Kidney epithelial cell (primary cell): ENCODE results near the gene NTNG1. TPM values are rescaled to one million over a fixed set of nuclear protein-coding genes. Genes with fewer than 3 reads are reported as not detected.

Source experiments
- DNase-seq: peaks from one replicate; pipeline ENCODE4 v3.0.0-alpha.2; 2010; ENCODE audit warnings: low read depth
- H3K27me3 ChIP-seq: 2 replicates; pipeline ENCODE4 v1.6.0; 2011; ENCODE audit warnings: low read length; ENCODE audit not compliant: control insufficient read depth, insufficient read depth
- H3K36me3 ChIP-seq: 2 replicates; pipeline ENCODE4 v1.5.1; 2011; ENCODE audit warnings: low read length; ENCODE audit not compliant: control insufficient read depth, insufficient read depth
- H3K4me3 ChIP-seq: 2 replicates; pipeline ENCODE4 v1.5.1; 2011; ENCODE audit warnings: low read depth, mild to moderate bottlenecking, control low read depth, low read length
- total RNA-seq: library from RNA; depleted of rRNA; stranded (reverse); fragments of >200 nt; gene quantifications from 2 replicates; pipeline ENCODE4 v1.2.3, GENCODE V29; 2015
- TF ChIP-seq, protein P1 (sequence below): IDR thresholded peaks from 2 replicates; pipeline ENCODE4 v1.5.1; 2011; ENCODE audit warnings: mild to moderate bottlenecking, moderate library complexity, low read length, control low read depth, inconsistent platforms; ENCODE audit not compliant: insufficient read depth, poor library complexity, severe bottlenecking

The NTNG1 gene
- total RNA-seq, 1 donor from 2014 or later = 3.7 TPM

DNA sequence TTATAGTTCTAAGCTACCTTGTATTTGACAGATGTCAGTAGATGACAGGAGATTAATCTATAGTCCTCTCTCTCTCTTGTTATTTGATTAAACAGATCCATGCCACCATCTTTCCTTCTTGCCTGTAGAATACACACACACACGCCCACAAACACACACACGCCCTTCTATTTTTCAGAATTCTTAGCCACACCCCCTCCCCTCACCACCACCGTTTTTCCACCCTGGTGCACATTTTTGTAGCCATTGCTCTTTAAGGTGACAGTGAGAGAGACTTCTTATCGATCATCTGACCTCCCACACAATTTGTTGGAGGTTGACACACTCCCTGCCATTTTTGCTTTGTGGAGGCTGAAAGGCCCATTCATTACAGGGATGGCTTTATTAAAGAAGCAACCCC lies 123.2 kb downstream of the NTNG1 start:
- no peak overlapping the region for H3K4me3 ChIP-seq
- no peaks in the 10 kb centered on the region for H3K36me3 ChIP-seq
- no peaks in the 10 kb centered on the region for H3K27me3 ChIP-seq
- TF ChIP-seq, protein P1, sequence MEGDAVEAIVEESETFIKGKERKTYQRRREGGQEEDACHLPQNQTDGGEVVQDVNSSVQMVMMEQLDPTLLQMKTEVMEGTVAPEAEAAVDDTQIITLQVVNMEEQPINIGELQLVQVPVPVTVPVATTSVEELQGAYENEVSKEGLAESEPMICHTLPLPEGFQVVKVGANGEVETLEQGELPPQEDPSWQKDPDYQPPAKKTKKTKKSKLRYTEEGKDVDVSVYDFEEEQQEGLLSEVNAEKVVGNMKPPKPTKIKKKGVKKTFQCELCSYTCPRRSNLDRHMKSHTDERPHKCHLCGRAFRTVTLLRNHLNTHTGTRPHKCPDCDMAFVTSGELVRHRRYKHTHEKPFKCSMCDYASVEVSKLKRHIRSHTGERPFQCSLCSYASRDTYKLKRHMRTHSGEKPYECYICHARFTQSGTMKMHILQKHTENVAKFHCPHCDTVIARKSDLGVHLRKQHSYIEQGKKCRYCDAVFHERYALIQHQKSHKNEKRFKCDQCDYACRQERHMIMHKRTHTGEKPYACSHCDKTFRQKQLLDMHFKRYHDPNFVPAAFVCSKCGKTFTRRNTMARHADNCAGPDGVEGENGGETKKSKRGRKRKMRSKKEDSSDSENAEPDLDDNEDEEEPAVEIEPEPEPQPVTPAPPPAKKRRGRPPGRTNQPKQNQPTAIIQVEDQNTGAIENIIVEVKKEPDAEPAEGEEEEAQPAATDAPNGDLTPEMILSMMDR = no peak
- no peak for DNase-seq

GRCh38 chr1:107264561-107264960 lies 123.7 kb downstream of the NTNG1 start:
- DNase-seq = no peak
- TF ChIP-seq, protein P1 = no peak
- Histone ChIP-seq H3K27me3 (no peaks in the 10 kb centered on the region), H3K36me3 (no peaks in the 10 kb centered on the region), H3K4me3 (no peak overlapping the region)

GRCh38 chr1:107267489-107267888 lies 126.7 kb downstream of the NTNG1 start:
- Histone ChIP-seq H3K4me3 (no peak overlapping the region), H3K27me3 (no peaks in the 10 kb centered on the region), H3K36me3 (no peaks in the 10 kb centered on the region)
- TF ChIP-seq, protein P1 = no peak
- no peak for DNase-seq

GRCh38 chr1:107272321-107272720 lies 131.5 kb downstream of the NTNG1 start:
- TF ChIP-seq, protein P1 = no peak
- H3K4me3 ChIP-seq = no peak overlapping the region
- H3K27me3 ChIP-seq = no peaks in the 10 kb centered on the region
- no peaks in the 10 kb centered on the region for H3K36me3 ChIP-seq
- no peak for DNase-seq

GRCh38 chr1:107273515-107273914 lies 132.7 kb downstream of the NTNG1 start:
- TF ChIP-seq, protein P1 = no peak
- no peak for DNase-seq
- no peaks in the 10 kb centered on the region for H3K27me3 ChIP-seq
- H3K36me3 ChIP-seq = no peaks in the 10 kb centered on the region
- no peak overlapping the region for H3K4me3 ChIP-seq

DNA sequence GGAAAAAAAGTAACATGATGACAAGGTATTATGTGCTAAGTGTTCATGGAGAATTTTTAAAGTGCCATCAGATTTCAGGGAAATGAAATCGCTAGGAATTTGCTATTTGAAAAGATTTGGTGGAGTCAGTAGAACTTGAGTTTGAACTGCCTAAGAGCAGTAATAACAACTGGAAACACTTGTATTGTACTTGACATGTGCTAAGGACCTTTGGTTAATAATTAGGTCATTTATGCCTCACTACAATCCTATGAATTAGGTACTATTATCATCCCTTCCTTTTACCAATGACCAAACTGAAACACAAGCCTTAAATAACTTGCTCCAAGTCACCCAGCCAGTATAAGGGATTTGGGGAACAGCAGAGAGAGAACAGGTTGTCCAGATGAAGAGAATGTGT lies 133.4 kb downstream of the NTNG1 start:
- H3K4me3 ChIP-seq = no peak overlapping the region
- DNase-seq = no peak
- TF ChIP-seq, protein P1 = no peak
- no peaks in the 10 kb centered on the region for H3K27me3 ChIP-seq
- H3K36me3 ChIP-seq = no peaks in the 10 kb centered on the region
